Ishikawa (cell line): ENCODE data around the gene PODN.

Experiments
- CEBPB ChIP-seq: IDR thresholded peaks from 2 replicates; pipeline ENCODE4 v1.6.1; 2012
- CREB1 ChIP-seq: IDR thresholded peaks from 2 replicates; pipeline ENCODE4 v1.6.1; 2012; ENCODE audit warnings: low read depth
- EGR1 ChIP-seq: IDR thresholded peaks from 2 replicates; pipeline ENCODE4 v1.6.1; 2012
- EP300 ChIP-seq: IDR thresholded peaks from 2 replicates; pipeline ENCODE4 v1.6.1; 2012; ENCODE audit warnings: borderline replicate concordance
- FOXM1 ChIP-seq: IDR thresholded peaks from 2 replicates; pipeline ENCODE4 v1.6.1; 2012; ENCODE audit warnings: low read depth, borderline replicate concordance
- MAX ChIP-seq: IDR thresholded peaks from 2 replicates; pipeline ENCODE4 v1.6.1; 2012
- NFIC ChIP-seq: IDR thresholded peaks from 2 replicates; pipeline ENCODE4 v1.6.1; 2012
- RAD21 ChIP-seq: IDR thresholded peaks from 2 replicates; pipeline ENCODE4 v1.6.1; 2012; ENCODE audit warnings: low read depth
- TAF1 ChIP-seq: IDR thresholded peaks from 2 replicates; pipeline ENCODE4 v1.6.1; 2012; ENCODE audit warnings: low read depth, mild to moderate bottlenecking
- TCF12 ChIP-seq: IDR thresholded peaks from 2 replicates; pipeline ENCODE4 v1.6.1; 2012; ENCODE audit warnings: low read depth
- TEAD4 ChIP-seq: IDR thresholded peaks from 2 replicates; pipeline ENCODE4 v1.6.1; 2012
- YY1 ChIP-seq: IDR thresholded peaks from 2 replicates; pipeline ENCODE4 v1.6.1; 2012; ENCODE audit warnings: low read depth
- ZBTB7A ChIP-seq: IDR thresholded peaks from 2 replicates; pipeline ENCODE4 v1.6.1; 2012; ENCODE audit warnings: low read depth
- TF ChIP-seq, protein P1 (sequence below): IDR thresholded peaks from 2 replicates; pipeline ENCODE4 v1.6.1; 2012
- TF ChIP-seq, protein P2 (sequence below): IDR thresholded peaks from 2 replicates; pipeline ENCODE4 v1.6.1; 2012; ENCODE audit warnings: low read depth, mild to moderate bottlenecking

The PODN gene

DNA sequence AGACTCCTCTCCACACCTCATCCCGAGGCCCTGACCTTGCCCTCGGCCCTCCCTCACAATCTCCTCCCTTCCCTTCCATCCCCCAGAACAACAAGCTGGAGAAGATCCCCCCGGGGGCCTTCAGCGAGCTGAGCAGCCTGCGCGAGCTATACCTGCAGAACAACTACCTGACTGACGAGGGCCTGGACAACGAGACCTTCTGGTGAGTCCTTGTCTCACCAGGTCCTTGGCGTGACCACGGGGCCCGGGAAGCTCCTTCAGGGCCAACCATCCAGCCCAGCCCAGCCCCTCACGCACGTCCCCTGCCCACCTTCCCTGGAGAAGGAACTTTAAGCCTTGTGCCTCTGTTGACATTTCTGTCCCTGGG is 15.6 kb downstream of the PODN start:
- TF ChIP-seq YY1 (no peak), TCF12 (no peak), CEBPB (no peak), ZBTB7A (no peak), TEAD4 (no peak), RAD21 (no peak), EGR1 (no peak), EP300 (no peak), NFIC (no peak), CREB1 (no peak), FOXM1 (no peak), TAF1 (no peak), MAX (no peak)
- TF ChIP-seq, protein P1, sequence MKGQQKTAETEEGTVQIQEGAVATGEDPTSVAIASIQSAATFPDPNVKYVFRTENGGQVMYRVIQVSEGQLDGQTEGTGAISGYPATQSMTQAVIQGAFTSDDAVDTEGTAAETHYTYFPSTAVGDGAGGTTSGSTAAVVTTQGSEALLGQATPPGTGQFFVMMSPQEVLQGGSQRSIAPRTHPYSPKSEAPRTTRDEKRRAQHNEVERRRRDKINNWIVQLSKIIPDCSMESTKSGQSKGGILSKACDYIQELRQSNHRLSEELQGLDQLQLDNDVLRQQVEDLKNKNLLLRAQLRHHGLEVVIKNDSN: no peak
- TF ChIP-seq, protein P2, sequence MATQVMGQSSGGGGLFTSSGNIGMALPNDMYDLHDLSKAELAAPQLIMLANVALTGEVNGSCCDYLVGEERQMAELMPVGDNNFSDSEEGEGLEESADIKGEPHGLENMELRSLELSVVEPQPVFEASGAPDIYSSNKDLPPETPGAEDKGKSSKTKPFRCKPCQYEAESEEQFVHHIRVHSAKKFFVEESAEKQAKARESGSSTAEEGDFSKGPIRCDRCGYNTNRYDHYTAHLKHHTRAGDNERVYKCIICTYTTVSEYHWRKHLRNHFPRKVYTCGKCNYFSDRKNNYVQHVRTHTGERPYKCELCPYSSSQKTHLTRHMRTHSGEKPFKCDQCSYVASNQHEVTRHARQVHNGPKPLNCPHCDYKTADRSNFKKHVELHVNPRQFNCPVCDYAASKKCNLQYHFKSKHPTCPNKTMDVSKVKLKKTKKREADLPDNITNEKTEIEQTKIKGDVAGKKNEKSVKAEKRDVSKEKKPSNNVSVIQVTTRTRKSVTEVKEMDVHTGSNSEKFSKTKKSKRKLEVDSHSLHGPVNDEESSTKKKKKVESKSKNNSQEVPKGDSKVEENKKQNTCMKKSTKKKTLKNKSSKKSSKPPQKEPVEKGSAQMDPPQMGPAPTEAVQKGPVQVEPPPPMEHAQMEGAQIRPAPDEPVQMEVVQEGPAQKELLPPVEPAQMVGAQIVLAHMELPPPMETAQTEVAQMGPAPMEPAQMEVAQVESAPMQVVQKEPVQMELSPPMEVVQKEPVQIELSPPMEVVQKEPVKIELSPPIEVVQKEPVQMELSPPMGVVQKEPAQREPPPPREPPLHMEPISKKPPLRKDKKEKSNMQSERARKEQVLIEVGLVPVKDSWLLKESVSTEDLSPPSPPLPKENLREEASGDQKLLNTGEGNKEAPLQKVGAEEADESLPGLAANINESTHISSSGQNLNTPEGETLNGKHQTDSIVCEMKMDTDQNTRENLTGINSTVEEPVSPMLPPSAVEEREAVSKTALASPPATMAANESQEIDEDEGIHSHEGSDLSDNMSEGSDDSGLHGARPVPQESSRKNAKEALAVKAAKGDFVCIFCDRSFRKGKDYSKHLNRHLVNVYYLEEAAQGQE: no peak

- TF ChIP-seq TAF1 (no peak), MAX (no peak), ZBTB7A (no peak), EP300 (no peak), NFIC (no peak), CREB1 (no peak), TCF12 (no peak), FOXM1 (no peak), YY1 (no peak), TEAD4 (no peak), EGR1 (no peak)
- TF ChIP-seq, protein P2: no peak
- TF ChIP-seq, protein P1: no peak
These were observed 16.5 kb downstream of the PODN start for GRCh38 chr1:53078333-53079101.

GRCh38 chr1:53079251-53079650 is 17.2 kb downstream of the PODN start:
- TF ChIP-seq TEAD4: no peak
- TF ChIP-seq YY1: no peak
- TF ChIP-seq, protein P1: no peak
- no peak for TF ChIP-seq TAF1
- TF ChIP-seq FOXM1: no peak
- no peak for TF ChIP-seq RAD21
- no peak for TF ChIP-seq TCF12
- no peak for TF ChIP-seq EGR1
- no peak for TF ChIP-seq CEBPB
- TF ChIP-seq MAX: no peak
- TF ChIP-seq, protein P2: no peak
- TF ChIP-seq CREB1: no peak
- TF ChIP-seq ZBTB7A: no peak
- no peak for TF ChIP-seq NFIC
- TF ChIP-seq EP300: no peak

- TF ChIP-seq TEAD4 (no peak), EP300 (no peak), RAD21 (no peak), CREB1 (no peak), NFIC (no peak), TCF12 (no peak)
- TF ChIP-seq, protein P2: no peak
These were observed 18.0 kb downstream of the PODN start for GRCh38 chr1:53080041-53080440.
